Right lobe of liver (tissue), 4 donors: ENCODE data around the gene FOXL2.

Source experiments
- POLR2A ChIP-seq: fragments of 450-650 bp; IDR thresholded peaks from one replicate; pipeline ENCODE4 v1.6.1; 2017; ENCODE audit warnings: antibody characterized with exemption, mild to moderate bottlenecking
- TF ChIP-seq, protein P1 (sequence below), 4 donors: fragments of 200-600 bp in 3 of 4; fragments of 450-650 bp in 1 of 4; IDR thresholded peaks; one replicate each; pipeline versions ENCODE4 v1.5.1 to v1.8.0; 2016 to 2022; ENCODE audit warnings: antibody characterized with exemption in 4 of 4, mild to moderate bottlenecking in 2 of 4
- donor health status: DM: no; HTN: no; CAD: no.
- donor health status: DM: no; HTN: no; CAD: no.
- donor health status: DM: no; HTN: yes; CAD: no.

DNA sequence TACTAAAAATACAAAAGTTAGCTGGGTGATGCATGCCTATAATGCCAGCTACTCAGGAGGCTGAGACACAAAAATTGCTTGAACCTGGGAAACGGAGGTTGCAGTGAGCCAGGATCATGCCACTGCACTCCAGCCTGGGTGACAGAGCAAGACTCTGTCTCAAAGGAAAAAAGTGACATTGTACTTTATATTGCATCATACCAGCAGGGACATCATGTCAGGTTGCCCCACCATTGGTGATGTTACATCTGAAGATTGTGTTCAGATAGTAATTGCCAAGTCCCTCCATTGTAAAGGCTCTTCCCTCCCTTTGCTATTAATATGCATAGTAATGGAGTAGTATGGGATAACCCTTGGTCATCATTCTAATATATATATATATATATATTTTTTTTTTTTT lies 44.8 kb downstream of the FOXL2 start:
- TF ChIP-seq, protein P1, sequence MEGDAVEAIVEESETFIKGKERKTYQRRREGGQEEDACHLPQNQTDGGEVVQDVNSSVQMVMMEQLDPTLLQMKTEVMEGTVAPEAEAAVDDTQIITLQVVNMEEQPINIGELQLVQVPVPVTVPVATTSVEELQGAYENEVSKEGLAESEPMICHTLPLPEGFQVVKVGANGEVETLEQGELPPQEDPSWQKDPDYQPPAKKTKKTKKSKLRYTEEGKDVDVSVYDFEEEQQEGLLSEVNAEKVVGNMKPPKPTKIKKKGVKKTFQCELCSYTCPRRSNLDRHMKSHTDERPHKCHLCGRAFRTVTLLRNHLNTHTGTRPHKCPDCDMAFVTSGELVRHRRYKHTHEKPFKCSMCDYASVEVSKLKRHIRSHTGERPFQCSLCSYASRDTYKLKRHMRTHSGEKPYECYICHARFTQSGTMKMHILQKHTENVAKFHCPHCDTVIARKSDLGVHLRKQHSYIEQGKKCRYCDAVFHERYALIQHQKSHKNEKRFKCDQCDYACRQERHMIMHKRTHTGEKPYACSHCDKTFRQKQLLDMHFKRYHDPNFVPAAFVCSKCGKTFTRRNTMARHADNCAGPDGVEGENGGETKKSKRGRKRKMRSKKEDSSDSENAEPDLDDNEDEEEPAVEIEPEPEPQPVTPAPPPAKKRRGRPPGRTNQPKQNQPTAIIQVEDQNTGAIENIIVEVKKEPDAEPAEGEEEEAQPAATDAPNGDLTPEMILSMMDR (IDR thresholded peaks at IDR 0.05): no peak
- no peak for TF ChIP-seq POLR2A
